Heart right ventricle (tissue), 16 donors: Measurements from ENCODE around the gene OGDH. TPM values are rescaled to one million over a fixed set of nuclear protein-coding genes. Genes with fewer than 3 reads are reported as not detected.
A peak's percentile ranks its signal among the peaks of the same experiment; 100 is the strongest.

ENCODE experiments used
- ATAC-seq, 8 donors: fragments of 200-7000 bp; cut with Tn5 transposase; one replicate each; pipeline ENCODE4 v1.9.1; 2020; ENCODE audit warnings: mild to moderate bottlenecking in 8 of 8, moderate library complexity in 8 of 8, moderate number of reproducible peaks in 1 of 8
- DNase-seq, 2 donors: peaks; one replicate each; pipeline ENCODE4 v3.0.0-alpha.2; 2020
- H3K27ac ChIP-seq, 10 donors: fragments of 200-600 bp; sonication (generic) in 2 of 10; one replicate each; pipeline versions ENCODE4 v1.5.0 to v1.8.0; 2020 to 2022; ENCODE audit warnings: mild to moderate bottlenecking in 3 of 10
- H3K27me3 ChIP-seq, 7 donors: fragments of 200-600 bp; one replicate each; pipeline ENCODE4 v1.8.0; 2021 to 2022; ENCODE audit warnings: mild to moderate bottlenecking in 2 of 7
- H3K36me3 ChIP-seq, 9 donors: fragments of 200-600 bp; sonication (generic) in 1 of 9; one replicate each; pipeline versions ENCODE4 v1.5.0 to v1.8.0; 2020 to 2022; ENCODE audit warnings: mild to moderate bottlenecking in 2 of 9
- H3K4me1 ChIP-seq, 9 donors: fragments of 200-600 bp; sonication (generic) in 1 of 9; one replicate each; pipeline versions ENCODE4 v1.5.0 to v1.8.0; 2020 to 2022; ENCODE audit warnings: mild to moderate bottlenecking in 4 of 9
- H3K4me3 ChIP-seq, 10 donors: fragments of 200-600 bp; sonication (generic) in 2 of 10; one replicate each; pipeline versions ENCODE4 v1.5.0 to v1.8.0; 2020 to 2022; ENCODE audit warnings: mild to moderate bottlenecking in 7 of 10, moderate library complexity in 2 of 10
- H3K9me3 ChIP-seq, 11 donors: fragments of 200-600 bp in 10 of 11; sonication (generic) in 2 of 11; one replicate each; pipeline versions ENCODE4 v1.5.0 to v1.8.0; 2013 to 2022; ENCODE audit warnings: mild to moderate bottlenecking in 2 of 11, control low read depth in 1 of 11, moderate library complexity in 1 of 11
- CTCF ChIP-seq, 9 donors: fragments of 200-600 bp; sonication (generic) in 2 of 9; IDR thresholded peaks; one replicate each; pipeline versions ENCODE4 v1.5.0 to v1.8.0; 2021 to 2022; ENCODE audit warnings: antibody characterized with exemption in 9 of 9, mild to moderate bottlenecking in 5 of 9, moderate library complexity in 1 of 9
- WGBS, 2 donors: extraction: QIAGEN DNeasy Blood & Tissue Kit; methylation state at CpG; one replicate each; pipeline ENCODE4 v1.1.7; 2013; ENCODE audit warnings: inconsistent platforms in 1 of 2; 5-methylcytosine and 5-hydroxymethylcytosine counted together
- intact Hi-C, 10 donors: fragments of 100-400 bp; cut with DNase I; formaldehyde crosslinking; loops; one replicate each; pipeline versions ENCODE4 v1.11.1 to v1.14.2; 2022
- polyA plus RNA-seq, 2 donors: library from polyadenylated mRNA; stranded (reverse); fragments of 200-250 nt; gene quantifications; one replicate each; pipeline ENCODE4 v1.2.3, GENCODE V29; 2013
- total RNA-seq, 10 donors: library from RNA; stranded (reverse); fragmentation: NEBNext Ultra II Directional in 3 of 10; extraction: Animal tissue kit (Norgen Biotek cat#: 25700) in 3 of 10; gene quantifications; one replicate each; pipeline versions ENCODE4 v1.2.1 to v1.2.4, GENCODE V29; 2021 to 2023
- donor health status: Arrhythmogenic right ventricular cardiomyopathy.
- donor health status: ischemic (EF 13 %, LVEDD 7.1; RV severe dilation, severe dysfunction).
- donor health status: healthy with polysubstance abuse.
- donor health status: DM: no; HTN: yes; CAD: no.
- donor health status: DM: no; HTN: no; CAD: no.
- donor health status: ischemic (EF 25% LVEDD 6.9; RV normal size, moderate dysfunction).
- donor health status: ischemic (EF 25% LVEDD 5.7; RV mildly dilated, moderate dysfunction).
- donor health status: healthy.
- donor health status: DM: yes; HTN: yes; CAD: no.
- donor health status: Ischemic cardiomyopathy.
- donor health status: ischemic (EF 35%, LVEDD 5.7; RV mildly dilated, moderate dysfunction).
- donor health status: nonischemic (EF 11% LVEDD 7.7; RV severe dilation, severe dysfunction).
- donor health status: DM: yes; HTN: yes; CAD: no.
- donor health status: PGD.
- donor health status: ischemic (EF 29% LVEDD 5.4; RV normal size, mild dysfunction).
- donor health status: nonischemic (EF 23%, LVEDD 6.1; RV moderate dilation, normal function).

Gene OGDH
- total and polyA plus RNA-seq, 12 donors = 202 to 724 (median 672) TPM

DNA sequence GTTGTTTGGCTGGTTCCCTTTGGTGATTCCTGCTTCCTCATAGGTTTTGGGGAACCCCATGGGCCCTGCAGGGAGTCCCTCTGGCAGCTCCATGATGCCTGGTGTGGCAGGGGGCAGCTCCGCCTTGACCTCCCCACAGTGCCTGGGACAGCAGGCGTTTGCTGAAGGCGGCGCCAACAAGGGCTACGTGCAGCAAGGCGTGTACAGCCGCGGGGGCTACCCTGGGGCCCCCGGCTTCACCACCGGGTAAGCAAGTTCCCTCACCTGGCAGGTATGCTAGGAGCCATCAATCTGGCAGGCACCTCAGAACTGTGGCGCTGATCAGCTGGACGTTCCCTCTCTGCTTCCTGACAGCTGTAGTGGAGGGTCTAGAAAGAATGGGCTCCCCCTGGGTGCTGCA, 150.5 kb downstream of the OGDH start:
- DNase-seq = no peak
- H3K36me3 ChIP-seq = peaks cover 0 to 61% (median 13%) of the 10 kb centered on the region in 9 donors
- intact Hi-C loops = loop anchor here in 1 of 10 donors (10.0 kb wide), 1 partner anchor 172 kb away; the partner anchor contains the start of gene TMED4

GRCh38 chr7:44757311-44757710, 150.9 kb downstream of the OGDH start:
- Histone ChIP-seq H3K4me3 (no peak overlapping the region), H3K27me3 (no peaks in the 10 kb centered on the region), H3K27ac (peak overlapping the region in 2 of 10 donors; percentile 7 to 27), H3K36me3 (peaks cover 0 to 63% (median 17%) of the 10 kb centered on the region in 9 donors), H3K9me3 (no peaks in the 10 kb centered on the region), H3K4me1 (peaks cover 30 to 59% (median 43%) of the 10 kb centered on the region in 9 donors)
- intact Hi-C loops = loop anchor here in 1 of 10 donors (10.0 kb wide), 1 partner anchor 173 kb away; the partner anchor contains the start of gene TMED4
- peak; percentile 66 to 81 for DNase-seq
- no peak for TF ChIP-seq CTCF (IDR thresholded peaks at IDR 0.05)
- peak; percentile 59 to 83 (median 74) for ATAC-seq
- WGBS, 2 donors = 57 to 58% methylated on average over 10 of the region's 10 CpGs

More for the DNA sequence above, 150.5 kb downstream of the OGDH start:
- H3K4me3 ChIP-seq = no peak overlapping the region
- no peaks in the 10 kb centered on the region for H3K27me3 ChIP-seq
- 80 to 91% methylated on average over 12 of the region's 12 CpGs for WGBS, 2 donors
- peak overlapping the region in 3 of 10 donors; percentile 7 to 37 (median 31) for H3K27ac ChIP-seq
- no peak for TF ChIP-seq CTCF (IDR thresholded peaks at IDR 0.05)
- no peaks in the 10 kb centered on the region for H3K9me3 ChIP-seq
- ATAC-seq = peak in 1 of 8 donors; percentile 5
- H3K4me1 ChIP-seq = peaks cover 28 to 59% (median 44%) of the 10 kb centered on the region in 9 donors

- 83 to 86% methylated on average over 7 of the region's 7 CpGs for WGBS, 2 donors
- Histone ChIP-seq H3K27ac (peak overlapping the region in 2 of 10 donors; percentile 7 to 27), H3K36me3 (peaks cover 0 to 66% (median 21%) of the 10 kb centered on the region in 9 donors), H3K9me3 (no peaks in the 10 kb centered on the region), H3K27me3 (no peaks in the 10 kb centered on the region), H3K4me3 (no peak overlapping the region), H3K4me1 (peaks cover 30 to 59% (median 39%) of the 10 kb centered on the region in 9 donors)
- no peak for ATAC-seq
- no peak for DNase-seq
- intact Hi-C loops = loop anchor here in 1 of 10 donors (10.0 kb wide), 1 partner anchor 173 kb away; the partner anchor contains the start of gene TMED4
- TF ChIP-seq CTCF (IDR thresholded peaks at IDR 0.05) = no peak
Measured at GRCh38 chr7:44757739-44758138, 151.3 kb downstream of the OGDH start.

Other genes starting within 250 kb of the OGDH start
- gene NUDCD3, start 116.0 kb upstream of the OGDH start, total RNA-seq = 100 to 1,000 TPM in 8 of 10 donors, 10 to 100 TPM in 2; 92.8 to 116 (median 105) TPM
- gene NUDCD3, start 116.0 kb upstream of the OGDH start, polyA plus RNA-seq = 10 to 100 TPM; 16.2 to 27.6 TPM
- gene NPC1L1, start 65.3 kb upstream of the OGDH start, total RNA-seq = under 1 TPM in 9 of 10 donors, not detected in 1; 0.06 to 0.29 (median 0.12) TPM
- gene NPC1L1, start 65.3 kb upstream of the OGDH start, polyA plus RNA-seq = under 1 TPM; under 0.01 to 0.15 TPM
- 10 to 100 TPM; 23.2 to 40.7 (median 27.4) TPM for gene DDX56, start 32.7 kb upstream of the OGDH start, total RNA-seq
- gene DDX56, start 32.7 kb upstream of the OGDH start, polyA plus RNA-seq = 100 to 1,000 TPM in 1 of 2 donors, 10 to 100 TPM in 1; 40.1 to 100 TPM
- gene TMED4, start 24.4 kb upstream of the OGDH start, total RNA-seq = 10 to 100 TPM; 55.4 to 81.4 (median 69.4) TPM
- 10 to 100 TPM; 42.9 to 45.6 TPM for gene TMED4, start 24.4 kb upstream of the OGDH start, polyA plus RNA-seq
- gene ZMIZ2, start 142.2 kb downstream of the OGDH start, total RNA-seq = 10 to 100 TPM; 38.9 to 80.4 (median 47.9) TPM
- gene ZMIZ2, start 142.2 kb downstream of the OGDH start, polyA plus RNA-seq = 10 to 100 TPM; 26.3 to 87.3 TPM
- gene PPIA, start 190.1 kb downstream of the OGDH start, total RNA-seq = 100 to 1,000 TPM; 355 to 728 (median 423) TPM
- 1,000 to 10,000 TPM; 1,028 to 3,654 TPM for gene PPIA, start 190.1 kb downstream of the OGDH start, polyA plus RNA-seq
- 100 to 1,000 TPM; 206 to 280 (median 259) TPM for gene H2AZ2, start 241.5 kb downstream of the OGDH start, total RNA-seq
- gene H2AZ2, start 241.5 kb downstream of the OGDH start, polyA plus RNA-seq = 100 to 1,000 TPM; 109 to 131 TPM